Lower lobe of right lung (tissue), 2 donors: Measurements from ENCODE around the gene PYCR2. TPM values are rescaled to one million over a fixed set of nuclear protein-coding genes. Genes with fewer than 3 reads are reported as not detected.
"Not testable (repeated sequence)": the region's sequence is repeated elsewhere in the genome, so short reads cannot be mapped to it uniquely, and the experiment has no call there.

ENCODE experiments used
- ATAC-seq, 2 donors: fragments of 200-7000 bp; cut with Tn5 transposase; one replicate each; pipeline ENCODE4 v1.9.1; 2020 to 2022; ENCODE audit warnings: mild to moderate bottlenecking in 2 of 2, moderate library complexity in 2 of 2
- DNase-seq: peaks from one replicate; pipeline ENCODE4 v3.0.0-alpha.2; 2020
- H3K27ac ChIP-seq: fragments of 200-600 bp; one replicate; pipeline ENCODE4 v1.8.0; 2022
- H3K27me3 ChIP-seq: fragments of 200-600 bp; one replicate; pipeline ENCODE4 v1.8.0; 2022; ENCODE audit warnings: low read depth
- H3K36me3 ChIP-seq: fragments of 200-600 bp; one replicate; pipeline ENCODE4 v1.8.0; 2022; ENCODE audit warnings: mild to moderate bottlenecking
- H3K4me1 ChIP-seq: fragments of 200-600 bp; one replicate; pipeline ENCODE4 v1.8.0; 2022
- H3K4me3 ChIP-seq: fragments of 200-600 bp; one replicate; pipeline ENCODE4 v1.8.0; 2022; ENCODE audit warnings: mild to moderate bottlenecking
- H3K9me3 ChIP-seq: fragments of 200-600 bp; one replicate; pipeline ENCODE4 v1.8.0; 2022
- CTCF ChIP-seq: fragments of 200-600 bp; IDR thresholded peaks from one replicate; pipeline ENCODE4 v1.8.0; 2022; ENCODE audit warnings: antibody characterized with exemption, mild to moderate bottlenecking
- intact Hi-C: fragments of 100-400 bp; cut with DNase I; formaldehyde crosslinking; loops from one replicate; pipeline ENCODE4 v1.11.0; 2022
- long read RNA-seq: library from polyadenylated mRNA; unstranded; transcript quantifications from one replicate; pipeline ENCODE4 v2.0.0, GENCODE V29; 2021
- total RNA-seq: library from RNA; stranded (reverse); fragmentation: NEBNext Ultra II Directional; extraction: Animal tissue kit (Norgen Biotek cat#: 25700); gene quantifications from one replicate; pipeline ENCODE4 v1.2.1, GENCODE V29; 2021
- donor health status: DM: no; HTN: yes; CAD: no; lungs with severe emphysema.

The PYCR2 gene
- 73.2 TPM for total RNA-seq
- long read RNA-seq, transcript PYCR2-201 (7 exons, 1,689 nt): major isoform, 84 of 105 reads
- long read RNA-seq, partial matches to known transcripts: 5 of 105 reads
- long read RNA-seq, other reads (novel, unspliced or antisense): 16 of 105 reads

GRCh38 chr1:225923692-225924555 lies at the start of gene PYCR2:
TSS of gene PYCR2 (minus strand) at chr1:225924250. CDS start at chr1:225924110, 140 bp downstream.
- intact Hi-C loops: no loop called here
- H3K36me3 ChIP-seq: peaks cover 22% of the 10 kb centered on the region
- DNase-seq (peak; percentile 96), ATAC-seq (peak; percentile 99)
- TF ChIP-seq CTCF: no peak
- H3K4me1 ChIP-seq: peaks cover 39% of the 10 kb centered on the region
- peak within 1 kb of the TSS; percentile 97 for H3K27ac ChIP-seq
- H3K4me3 ChIP-seq: peak within 1 kb of the TSS; percentile 98
- no peaks in the 10 kb centered on the region for H3K9me3 ChIP-seq
- H3K27me3 ChIP-seq: no peaks in the 10 kb centered on the region

- Histone ChIP-seq H3K9me3 (no peaks in the 10 kb centered on the region), H3K4me1 (no peaks in the 10 kb centered on the region), H3K4me3 (no peak overlapping the region), H3K27ac (no peak overlapping the region), H3K27me3 (no peaks in the 10 kb centered on the region), H3K36me3 (peaks cover 11% of the 10 kb centered on the region)
- intact Hi-C loops: loop anchor here (10.0 kb wide), 1 partner anchor 498 kb away; no protein-coding TSS in a partner anchor
- DNase-seq: no peak
- no peak for TF ChIP-seq CTCF
- ATAC-seq: no peak
These were observed 49.1 kb upstream of the PYCR2 start for GRCh38 chr1:225973158-225973557.

GRCh38 chr1:225972344-225973152 lies 48.5 kb upstream of the PYCR2 start:
- Histone ChIP-seq H3K27me3 (no peaks in the 10 kb centered on the region), H3K4me1 (no peaks in the 10 kb centered on the region), H3K4me3 (no peak overlapping the region), H3K27ac (no peak overlapping the region), H3K36me3 (peaks cover 5% of the 10 kb centered on the region), H3K9me3 (no peaks in the 10 kb centered on the region)
- no peak for DNase-seq
- intact Hi-C loops: loop anchor here (10.0 kb wide), 1 partner anchor 498 kb away; no protein-coding TSS in a partner anchor
- no peak for TF ChIP-seq CTCF
- ATAC-seq: no peak

- DNase-seq, ATAC-seq, H3K36me3 ChIP-seq, H3K9me3 ChIP-seq, H3K4me1 ChIP-seq, H3K27me3 ChIP-seq, H3K4me3 ChIP-seq, H3K27ac ChIP-seq: not testable (repeated sequence)
- intact Hi-C loops: loop anchor here (10.0 kb wide), 1 partner anchor 496 kb away; no protein-coding TSS in a partner anchor
These were observed 46.6 kb upstream of the PYCR2 start for GRCh38 chr1:225970592-225971157.

GRCh38 chr1:225969751-225970150 lies 45.7 kb upstream of the PYCR2 start:
- ATAC-seq, H3K36me3 ChIP-seq, H3K27ac ChIP-seq, H3K4me1 ChIP-seq, DNase-seq, H3K9me3 ChIP-seq, H3K27me3 ChIP-seq, H3K4me3 ChIP-seq: not testable (repeated sequence)
- intact Hi-C loops: loop anchor here (10.0 kb wide), 1 partner anchor 495 kb away; no protein-coding TSS in a partner anchor

- no peaks in the 10 kb centered on the region for H3K9me3 ChIP-seq
- no peaks in the 10 kb centered on the region for H3K27me3 ChIP-seq
- TF ChIP-seq CTCF: no peak
- no peak overlapping the region for H3K27ac ChIP-seq
- intact Hi-C loops: no loop called here
- H3K4me1 ChIP-seq: no peaks in the 10 kb centered on the region
- no peak for DNase-seq
- no peak overlapping the region for H3K4me3 ChIP-seq
- H3K36me3 ChIP-seq: no peaks in the 10 kb centered on the region
- ATAC-seq: no peak
These were observed 41.2 kb upstream of the PYCR2 start for GRCh38 chr1:225965231-225965630.
